Measurements from ENCODE around the gene PSMB8.
A peak's percentile ranks its signal among the peaks of the same experiment; 100 is the strongest.

The PSMB8 gene

DNA sequence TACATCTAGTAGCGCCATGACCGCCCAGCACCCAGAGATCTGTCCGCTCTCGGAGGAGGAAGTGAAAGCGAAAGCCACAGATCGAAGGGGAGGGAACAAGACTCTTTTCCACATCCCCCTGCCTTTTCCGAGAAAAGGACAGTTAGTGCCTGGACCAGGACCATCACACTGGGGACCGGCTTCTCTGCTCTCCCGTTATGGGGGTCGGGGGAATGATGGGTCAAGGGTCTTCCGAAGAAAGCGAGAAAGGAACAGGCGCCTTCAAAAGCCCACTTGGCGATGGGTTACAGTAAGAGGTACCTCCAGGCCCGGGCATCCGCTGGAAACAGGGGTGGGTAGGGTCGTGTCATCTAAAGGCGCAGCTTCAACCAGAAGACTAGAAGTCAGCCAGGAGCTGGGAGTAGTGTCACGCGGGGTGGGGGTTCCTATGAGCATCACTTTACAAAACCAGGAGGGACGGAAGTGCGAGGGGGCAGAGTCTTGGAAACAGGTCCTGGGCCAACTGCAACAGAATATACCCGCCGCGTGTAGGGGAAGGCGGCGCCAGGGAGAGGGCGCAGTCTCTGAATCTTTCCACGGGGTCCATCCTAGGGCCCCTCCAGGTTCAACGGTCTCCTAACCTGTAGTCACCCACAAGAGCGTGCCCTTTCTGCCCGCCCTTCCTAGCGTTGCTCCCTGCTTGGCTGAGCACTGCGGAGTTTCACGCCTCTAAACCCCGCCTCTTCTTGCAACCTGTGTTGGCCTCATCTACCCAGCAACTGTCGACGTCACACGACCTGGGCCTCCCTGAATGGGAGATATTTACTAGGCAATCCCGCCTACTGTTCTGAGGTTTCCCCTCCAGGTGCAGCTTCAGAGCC, at the start of gene PSMB8:
Gene PSMB8 (minus strand): TSS at position 69 of the 860 bp plus-strand sequence. CDS start 51 bp downstream, at position 18.
- peak; percentile 93 to 94 for DNase-seq (ENCODE audit: low read depth in 2 of 2)
- TF ChIP-seq, protein P1, sequence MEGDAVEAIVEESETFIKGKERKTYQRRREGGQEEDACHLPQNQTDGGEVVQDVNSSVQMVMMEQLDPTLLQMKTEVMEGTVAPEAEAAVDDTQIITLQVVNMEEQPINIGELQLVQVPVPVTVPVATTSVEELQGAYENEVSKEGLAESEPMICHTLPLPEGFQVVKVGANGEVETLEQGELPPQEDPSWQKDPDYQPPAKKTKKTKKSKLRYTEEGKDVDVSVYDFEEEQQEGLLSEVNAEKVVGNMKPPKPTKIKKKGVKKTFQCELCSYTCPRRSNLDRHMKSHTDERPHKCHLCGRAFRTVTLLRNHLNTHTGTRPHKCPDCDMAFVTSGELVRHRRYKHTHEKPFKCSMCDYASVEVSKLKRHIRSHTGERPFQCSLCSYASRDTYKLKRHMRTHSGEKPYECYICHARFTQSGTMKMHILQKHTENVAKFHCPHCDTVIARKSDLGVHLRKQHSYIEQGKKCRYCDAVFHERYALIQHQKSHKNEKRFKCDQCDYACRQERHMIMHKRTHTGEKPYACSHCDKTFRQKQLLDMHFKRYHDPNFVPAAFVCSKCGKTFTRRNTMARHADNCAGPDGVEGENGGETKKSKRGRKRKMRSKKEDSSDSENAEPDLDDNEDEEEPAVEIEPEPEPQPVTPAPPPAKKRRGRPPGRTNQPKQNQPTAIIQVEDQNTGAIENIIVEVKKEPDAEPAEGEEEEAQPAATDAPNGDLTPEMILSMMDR (IDR thresholded peaks at IDR 0.05; ENCODE audit: low read depth, low read length): peak; percentile 31
- peak within 1 kb of the TSS; percentile 69 to 92 for H3K4me3 ChIP-seq (replicated peaks in 1 of 2; ENCODE audit: low read depth in 2 of 2, low read length in 2 of 2)

DNA sequence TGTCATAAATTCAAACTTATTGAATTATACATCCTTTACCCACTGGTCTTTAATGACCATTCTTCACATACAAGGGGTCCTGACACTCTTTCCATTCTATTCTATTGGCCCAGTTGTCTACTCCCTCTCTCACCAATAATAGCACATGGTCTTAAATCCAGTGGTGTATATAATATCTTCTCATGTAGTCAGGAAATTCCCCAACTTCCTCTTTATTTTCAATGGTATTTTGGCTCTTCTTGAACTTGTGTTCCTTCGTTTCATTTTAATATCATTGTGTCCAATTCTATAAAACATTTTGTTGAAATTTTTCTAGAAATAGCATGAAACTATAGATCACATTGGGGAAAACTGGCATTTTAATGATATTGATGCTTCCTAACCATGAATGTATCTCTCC, 47.0 kb upstream of the PSMB8 start:
- TF ChIP-seq, protein P1 (IDR thresholded peaks at IDR 0.05; ENCODE audit: low read depth, low read length): no peak
- DNase-seq (ENCODE audit: low read depth in 2 of 2): no peak
- H3K4me3 ChIP-seq (replicated peaks in 1 of 2; ENCODE audit: low read depth in 2 of 2, low read length in 2 of 2): no peak overlapping the region

DNA sequence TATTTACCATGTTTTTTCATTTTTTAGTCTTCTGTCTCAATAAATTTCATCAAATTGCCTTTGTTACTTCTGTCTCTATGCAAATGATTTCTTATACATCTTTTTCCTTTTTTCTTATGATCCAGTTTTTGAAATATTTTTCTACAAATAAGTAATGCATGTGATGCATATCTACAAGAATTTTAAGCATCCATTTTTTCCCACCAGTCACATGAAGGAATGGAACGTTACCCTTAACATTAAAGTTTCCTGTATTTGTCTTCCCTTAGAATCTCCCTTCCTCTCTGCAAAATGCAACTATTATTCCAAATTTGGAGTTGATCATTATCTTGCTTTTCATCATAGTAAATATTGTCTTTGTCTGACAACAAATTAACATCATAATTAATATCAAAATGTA, 45.7 kb upstream of the PSMB8 start:
- peak in 1 of 2 donors; percentile 22 for DNase-seq (ENCODE audit: low read depth in 2 of 2)
- TF ChIP-seq, protein P1 (IDR thresholded peaks at IDR 0.05; ENCODE audit: low read depth, low read length): no peak
- H3K4me3 ChIP-seq (replicated peaks in 1 of 2; ENCODE audit: low read depth in 2 of 2, low read length in 2 of 2): no peak overlapping the region

DNA sequence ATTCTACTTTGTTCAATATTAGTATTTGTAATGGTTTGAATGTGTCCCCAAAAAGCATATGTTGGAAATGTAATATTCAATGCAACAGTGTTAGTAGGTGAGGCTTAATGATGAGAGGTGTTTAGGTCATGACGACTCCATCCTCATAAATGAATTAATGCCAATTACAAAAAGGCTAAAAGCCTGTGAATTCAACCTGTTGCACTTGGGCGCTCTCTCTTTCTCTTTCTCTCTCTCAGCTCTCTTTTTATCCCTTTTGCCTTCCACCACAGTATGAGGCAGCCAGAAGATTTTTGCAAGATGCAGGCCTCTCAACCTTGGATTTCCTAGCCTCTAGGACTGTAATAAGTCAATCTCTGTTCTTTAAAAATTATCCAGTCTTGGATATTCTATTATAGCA, 44.7 kb upstream of the PSMB8 start:
- no peak overlapping the region for H3K4me3 ChIP-seq (replicated peaks in 1 of 2; ENCODE audit: low read depth in 2 of 2, low read length in 2 of 2)
- no peak for DNase-seq (ENCODE audit: low read depth in 2 of 2)
- TF ChIP-seq, protein P1 (IDR thresholded peaks at IDR 0.05; ENCODE audit: low read depth, low read length): no peak

DNA sequence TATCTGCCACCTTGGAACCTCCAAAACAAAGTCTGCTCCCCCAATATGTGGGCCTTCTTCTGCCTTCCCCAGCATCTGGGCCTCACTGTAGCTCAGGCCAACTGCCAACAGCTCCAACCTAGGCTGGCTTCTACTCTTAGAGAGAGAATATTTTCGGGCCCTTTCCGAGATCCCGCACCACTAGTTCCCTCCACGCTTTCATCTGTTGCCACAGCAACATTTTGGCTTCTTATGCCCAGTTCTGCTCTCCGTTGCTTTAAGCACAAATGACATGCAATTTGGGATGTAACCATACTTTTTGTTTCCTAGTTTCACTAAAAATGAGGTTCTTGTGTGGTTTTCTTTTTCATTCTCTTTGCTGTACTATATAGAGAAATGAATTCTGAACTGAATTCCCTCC, 43.8 kb upstream of the PSMB8 start:
- TF ChIP-seq, protein P1 (IDR thresholded peaks at IDR 0.05; ENCODE audit: low read depth, low read length): no peak
- DNase-seq (ENCODE audit: low read depth in 2 of 2): no peak
- H3K4me3 ChIP-seq (replicated peaks in 1 of 2; ENCODE audit: low read depth in 2 of 2, low read length in 2 of 2): no peak overlapping the region

DNA sequence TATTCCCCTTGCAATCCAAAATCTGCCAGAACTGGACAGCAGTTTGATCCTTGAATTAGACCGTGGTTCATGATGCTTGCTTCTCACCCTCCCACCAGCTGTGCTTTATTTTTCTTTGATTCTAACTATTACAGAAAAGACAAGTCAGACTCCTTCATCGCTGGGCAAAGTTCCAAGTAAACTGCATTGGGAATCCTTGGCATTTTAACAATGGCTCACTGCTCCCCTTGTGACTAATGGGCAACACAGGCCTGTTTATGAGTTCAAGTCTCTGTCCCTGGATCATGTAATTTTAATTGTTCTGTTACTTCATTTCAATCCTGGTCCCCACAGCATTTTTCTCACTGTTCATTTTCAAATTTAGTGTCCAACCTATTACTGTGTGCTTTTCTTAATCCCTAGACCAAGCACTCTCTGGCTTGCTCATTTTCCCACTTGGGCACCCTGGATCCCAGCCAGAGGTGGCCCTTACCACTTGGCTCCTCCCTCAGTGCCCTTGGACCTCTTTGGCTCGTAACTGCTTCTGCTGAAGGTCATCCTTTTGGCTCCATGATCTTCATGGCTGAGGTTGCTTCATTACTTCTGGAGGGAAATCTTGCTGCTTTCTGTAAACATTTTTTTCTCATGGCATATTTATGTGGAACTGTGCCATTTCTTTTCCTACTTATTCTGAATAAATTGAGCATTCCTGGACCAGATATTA, 43.0 kb upstream of the PSMB8 start:
- no peak overlapping the region for H3K4me3 ChIP-seq (replicated peaks in 1 of 2; ENCODE audit: low read depth in 2 of 2, low read length in 2 of 2)
- TF ChIP-seq, protein P1 (IDR thresholded peaks at IDR 0.05; ENCODE audit: low read depth, low read length): no peak
- DNase-seq (ENCODE audit: low read depth in 2 of 2): peak; percentile 77 to 94
